GM23338 (cell line): ENCODE data around the gene NECTIN2.

ENCODE experiments used
- EZH2 ChIP-seq: fragments of 200-600 bp; sonication (generic); IDR thresholded peaks from one replicate; pipeline ENCODE4 v1.8.0; 2017; ENCODE audit warnings: antibody characterized with exemption, mild to moderate bottlenecking, low read depth; ENCODE audit not compliant: unreplicated experiment
- EZH2phosphoT487 ChIP-seq: fragments of 200-600 bp; sonication (generic); IDR thresholded peaks from one replicate; pipeline ENCODE4 v1.8.1; 2018; ENCODE audit warnings: antibody characterized with exemption; ENCODE audit not compliant: unreplicated experiment
- JUNB ChIP-seq: IDR thresholded peaks from one replicate; pipeline ENCODE4 v1.6.1; 2016; ENCODE audit warnings: antibody characterized with exemption; ENCODE audit not compliant: unreplicated experiment
- POLR2AphosphoS5 ChIP-seq: IDR thresholded peaks from 2 replicates; pipeline ENCODE4 v1.6.1; 2016; ENCODE audit warnings: antibody characterized with exemption, low read depth
- TF ChIP-seq, protein P1 (sequence below), 2 experiments: fragments of 200-600 bp in 1 of 2; sonication (generic) in 1 of 2; conservative IDR thresholded peaks; 2 replicates each; pipeline versions ENCODE4 v1.5.1 to v1.6.1; 2016 to 2017; ENCODE audit warnings: antibody characterized with exemption in 2 of 2, low read depth in 2 of 2, mild to moderate bottlenecking in 2 of 2, moderate library complexity in 1 of 2
- TF ChIP-seq, protein P2 (sequence below): IDR thresholded peaks from one replicate; pipeline ENCODE4 v1.6.1; 2018; ENCODE audit warnings: antibody characterized with exemption; ENCODE audit not compliant: unreplicated experiment

DNA sequence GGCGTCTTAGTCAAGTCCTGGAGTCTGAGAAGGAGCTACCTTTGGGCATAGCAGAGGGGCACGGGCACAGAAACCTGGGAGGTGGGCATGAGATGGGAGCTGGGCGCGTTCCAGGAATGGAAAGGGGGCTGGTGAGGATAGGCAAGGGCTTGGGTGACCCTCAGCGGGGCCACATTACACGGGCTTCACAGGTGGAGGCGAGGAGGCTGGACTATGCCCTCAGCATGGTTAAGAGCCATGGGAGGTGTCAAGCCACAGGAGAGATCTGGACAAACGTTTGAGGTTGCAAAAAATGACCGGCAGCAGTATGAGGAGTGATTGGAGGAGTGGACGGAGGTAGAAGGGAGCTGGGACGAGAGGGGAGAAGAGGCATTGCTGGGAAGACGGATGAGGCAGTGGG is 21.5 kb downstream of the NECTIN2 start:
- TF ChIP-seq, protein P1, sequence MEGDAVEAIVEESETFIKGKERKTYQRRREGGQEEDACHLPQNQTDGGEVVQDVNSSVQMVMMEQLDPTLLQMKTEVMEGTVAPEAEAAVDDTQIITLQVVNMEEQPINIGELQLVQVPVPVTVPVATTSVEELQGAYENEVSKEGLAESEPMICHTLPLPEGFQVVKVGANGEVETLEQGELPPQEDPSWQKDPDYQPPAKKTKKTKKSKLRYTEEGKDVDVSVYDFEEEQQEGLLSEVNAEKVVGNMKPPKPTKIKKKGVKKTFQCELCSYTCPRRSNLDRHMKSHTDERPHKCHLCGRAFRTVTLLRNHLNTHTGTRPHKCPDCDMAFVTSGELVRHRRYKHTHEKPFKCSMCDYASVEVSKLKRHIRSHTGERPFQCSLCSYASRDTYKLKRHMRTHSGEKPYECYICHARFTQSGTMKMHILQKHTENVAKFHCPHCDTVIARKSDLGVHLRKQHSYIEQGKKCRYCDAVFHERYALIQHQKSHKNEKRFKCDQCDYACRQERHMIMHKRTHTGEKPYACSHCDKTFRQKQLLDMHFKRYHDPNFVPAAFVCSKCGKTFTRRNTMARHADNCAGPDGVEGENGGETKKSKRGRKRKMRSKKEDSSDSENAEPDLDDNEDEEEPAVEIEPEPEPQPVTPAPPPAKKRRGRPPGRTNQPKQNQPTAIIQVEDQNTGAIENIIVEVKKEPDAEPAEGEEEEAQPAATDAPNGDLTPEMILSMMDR (conservative IDR thresholded peaks at IDR 0.05; ENCODE audit: low read depth in 2 of 2): no peak
- TF ChIP-seq POLR2AphosphoS5 (no peak), EZH2phosphoT487 (no peak), EZH2 (no peak), JUNB (no peak)
- TF ChIP-seq, protein P2, sequence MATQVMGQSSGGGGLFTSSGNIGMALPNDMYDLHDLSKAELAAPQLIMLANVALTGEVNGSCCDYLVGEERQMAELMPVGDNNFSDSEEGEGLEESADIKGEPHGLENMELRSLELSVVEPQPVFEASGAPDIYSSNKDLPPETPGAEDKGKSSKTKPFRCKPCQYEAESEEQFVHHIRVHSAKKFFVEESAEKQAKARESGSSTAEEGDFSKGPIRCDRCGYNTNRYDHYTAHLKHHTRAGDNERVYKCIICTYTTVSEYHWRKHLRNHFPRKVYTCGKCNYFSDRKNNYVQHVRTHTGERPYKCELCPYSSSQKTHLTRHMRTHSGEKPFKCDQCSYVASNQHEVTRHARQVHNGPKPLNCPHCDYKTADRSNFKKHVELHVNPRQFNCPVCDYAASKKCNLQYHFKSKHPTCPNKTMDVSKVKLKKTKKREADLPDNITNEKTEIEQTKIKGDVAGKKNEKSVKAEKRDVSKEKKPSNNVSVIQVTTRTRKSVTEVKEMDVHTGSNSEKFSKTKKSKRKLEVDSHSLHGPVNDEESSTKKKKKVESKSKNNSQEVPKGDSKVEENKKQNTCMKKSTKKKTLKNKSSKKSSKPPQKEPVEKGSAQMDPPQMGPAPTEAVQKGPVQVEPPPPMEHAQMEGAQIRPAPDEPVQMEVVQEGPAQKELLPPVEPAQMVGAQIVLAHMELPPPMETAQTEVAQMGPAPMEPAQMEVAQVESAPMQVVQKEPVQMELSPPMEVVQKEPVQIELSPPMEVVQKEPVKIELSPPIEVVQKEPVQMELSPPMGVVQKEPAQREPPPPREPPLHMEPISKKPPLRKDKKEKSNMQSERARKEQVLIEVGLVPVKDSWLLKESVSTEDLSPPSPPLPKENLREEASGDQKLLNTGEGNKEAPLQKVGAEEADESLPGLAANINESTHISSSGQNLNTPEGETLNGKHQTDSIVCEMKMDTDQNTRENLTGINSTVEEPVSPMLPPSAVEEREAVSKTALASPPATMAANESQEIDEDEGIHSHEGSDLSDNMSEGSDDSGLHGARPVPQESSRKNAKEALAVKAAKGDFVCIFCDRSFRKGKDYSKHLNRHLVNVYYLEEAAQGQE: no peak
